GM19372 (cell line): ENCODE data around the gene PLCG2.

ENCODE experiments used
- ATAC-seq: cut with Tn5 transposase; IDR thresholded peaks from one replicate; pipeline ENCODE4 v1.9.1; 2021; ENCODE audit warnings: mild to moderate bottlenecking, low read depth, moderate library complexity; ENCODE audit not compliant: unreplicated experiment

The PLCG2 gene

GRCh38 chr16:81813648-81814047, 34.6 kb downstream of the PLCG2 start:
- no peak for ATAC-seq

DNA sequence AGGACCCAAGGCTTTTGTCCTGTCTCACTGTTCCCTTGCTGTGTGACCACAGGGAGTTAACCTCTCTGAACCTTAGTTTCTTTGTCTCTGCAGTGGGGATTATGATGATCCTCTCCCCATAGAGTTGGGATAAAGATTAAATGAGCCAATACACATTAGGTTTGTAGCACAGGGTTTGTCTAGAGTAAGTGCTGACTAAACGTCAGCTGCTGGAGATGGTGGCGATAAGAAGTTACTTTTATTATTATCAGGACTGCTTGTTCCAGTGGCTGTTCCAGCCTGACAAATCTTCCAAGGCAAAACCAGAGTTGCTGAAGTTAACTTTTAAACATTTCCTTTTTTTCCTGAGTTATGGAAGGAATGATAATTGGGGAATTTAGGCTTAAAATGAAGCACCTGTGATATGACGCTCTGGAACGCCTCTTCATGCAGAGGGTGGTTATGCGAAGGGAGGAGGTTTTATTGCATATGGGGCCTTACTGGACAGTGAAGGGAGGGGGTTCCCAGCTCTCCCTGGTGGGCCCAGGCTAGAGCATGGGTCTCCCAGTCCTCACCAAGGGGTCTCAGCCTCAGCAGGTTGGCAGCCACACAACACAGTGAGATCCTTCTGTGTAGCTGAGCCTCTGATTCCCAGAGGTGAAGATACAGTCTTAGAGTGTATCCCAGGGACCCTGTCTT, 35.8 kb downstream of the PLCG2 start:
- ATAC-seq, result no peak

GRCh38 chr16:81815429-81815766, 36.3 kb downstream of the PLCG2 start:
- no peak for ATAC-seq

DNA sequence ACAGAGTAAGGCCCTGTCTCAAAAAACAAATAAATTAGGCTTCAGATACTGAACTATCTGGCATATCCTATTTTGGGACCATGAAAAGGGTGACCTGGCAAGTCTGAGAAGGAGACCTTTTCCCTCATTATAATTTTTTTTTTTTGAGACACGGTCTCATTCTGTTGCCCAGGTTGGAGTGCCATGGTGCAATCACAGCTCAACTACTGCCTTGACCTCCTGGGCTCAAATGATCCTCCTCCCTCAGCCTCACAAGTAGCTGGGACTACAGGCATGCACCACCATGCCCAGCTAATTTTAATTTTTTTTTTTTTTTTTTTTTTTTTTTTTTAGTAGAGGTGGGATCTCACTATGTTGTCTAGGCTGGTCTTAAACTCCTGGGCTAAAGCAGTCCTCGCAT, 37.3 kb downstream of the PLCG2 start:
- ATAC-seq, result no peak

DNA sequence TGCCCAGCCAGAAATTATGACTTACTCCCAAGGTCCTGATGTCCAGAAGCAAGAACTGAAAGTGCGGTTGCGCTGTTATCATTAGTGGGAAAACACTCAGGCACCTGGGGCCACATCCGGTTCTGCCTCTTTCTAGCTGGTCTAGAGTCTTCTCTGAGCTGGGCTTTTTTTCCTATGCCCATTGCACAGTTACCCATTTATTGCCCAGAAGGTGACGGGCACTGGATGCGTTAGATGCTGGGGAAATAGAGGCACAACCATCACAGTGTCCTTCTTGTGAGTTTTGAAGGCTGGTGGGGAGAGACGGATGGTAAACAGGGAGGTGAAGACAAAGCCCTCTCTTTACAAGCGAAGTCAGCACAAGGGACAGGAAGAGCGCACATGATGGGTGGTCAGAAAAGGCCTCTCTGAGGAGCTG, 37.7 kb downstream of the PLCG2 start:
- ATAC-seq, result no peak

- ATAC-seq, result no peak
Observed at GRCh38 chr16:81817296-81817695, 38.2 kb downstream of the PLCG2 start.

- ATAC-seq, result peak; percentile 34
Observed at GRCh38 chr16:81817789-81818567, 38.9 kb downstream of the PLCG2 start.

DNA sequence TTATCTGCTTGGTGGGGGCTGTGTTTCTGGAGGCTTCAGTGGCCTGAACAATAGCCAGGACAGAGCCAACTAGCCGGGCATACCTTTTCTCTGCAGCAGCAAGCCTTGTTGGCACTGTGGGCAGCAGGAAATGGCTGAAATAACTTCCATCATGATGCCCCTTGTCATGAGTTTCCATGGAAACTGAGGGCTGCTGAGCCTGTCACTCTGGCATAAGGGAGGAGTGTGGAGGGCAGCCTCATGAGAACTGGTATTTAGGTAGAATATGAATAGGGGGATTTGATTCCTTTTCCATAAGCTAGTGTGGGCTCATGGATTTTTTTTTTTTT, 39.4 kb downstream of the PLCG2 start:
- no peak for ATAC-seq

- ATAC-seq, result no peak
Observed at GRCh38 chr16:81818905-81819304, 39.8 kb downstream of the PLCG2 start.

- ATAC-seq, result peak; percentile 49
Observed at GRCh38 chr16:81821436-81822128, 42.5 kb downstream of the PLCG2 start.

DNA sequence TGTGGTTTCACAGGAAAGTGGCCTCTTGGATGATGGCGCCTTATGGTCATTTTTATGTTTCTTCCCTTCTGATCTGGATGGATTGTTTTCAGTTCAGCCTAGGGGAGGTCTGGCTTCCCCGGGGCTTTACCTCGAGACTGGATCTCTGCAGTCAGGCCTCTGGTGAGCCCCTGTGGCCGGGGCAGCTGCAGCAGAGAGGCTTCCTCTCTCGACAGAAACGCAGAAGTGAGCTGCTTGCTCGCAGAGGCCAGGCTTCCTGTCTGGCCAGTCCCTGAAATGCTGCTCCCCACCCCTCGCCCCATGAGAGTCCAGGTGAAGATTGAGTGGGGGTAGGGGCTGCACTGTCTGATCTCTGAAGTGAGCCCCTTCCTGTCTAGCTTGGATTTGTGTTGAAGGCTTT, 44.0 kb downstream of the PLCG2 start:
- ATAC-seq, result peak; percentile 48

DNA sequence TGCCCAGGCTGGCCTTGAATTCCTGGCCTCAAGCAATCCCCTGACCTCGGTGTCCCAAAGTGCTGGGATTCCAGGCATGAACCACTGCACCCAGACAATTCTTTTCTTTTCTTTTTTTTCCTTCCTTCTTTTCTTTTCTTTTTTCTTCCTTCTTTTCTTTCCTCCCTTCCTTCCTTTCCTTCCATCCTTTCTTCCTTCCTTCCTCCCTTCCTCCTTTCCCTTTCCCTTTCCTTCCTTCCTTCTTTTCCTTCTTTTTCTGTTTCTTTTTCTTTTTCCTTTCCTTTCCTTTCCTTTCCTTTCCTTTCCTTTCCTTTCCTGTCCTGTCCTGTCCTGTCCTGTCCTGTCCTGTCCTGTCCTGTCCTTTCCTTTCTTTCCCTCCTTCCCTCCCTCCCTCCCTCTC, 44.6 kb downstream of the PLCG2 start:
- ATAC-seq, result no peak

- ATAC-seq, result no peak
Observed at GRCh38 chr16:81826523-81826922, 47.4 kb downstream of the PLCG2 start.

DNA sequence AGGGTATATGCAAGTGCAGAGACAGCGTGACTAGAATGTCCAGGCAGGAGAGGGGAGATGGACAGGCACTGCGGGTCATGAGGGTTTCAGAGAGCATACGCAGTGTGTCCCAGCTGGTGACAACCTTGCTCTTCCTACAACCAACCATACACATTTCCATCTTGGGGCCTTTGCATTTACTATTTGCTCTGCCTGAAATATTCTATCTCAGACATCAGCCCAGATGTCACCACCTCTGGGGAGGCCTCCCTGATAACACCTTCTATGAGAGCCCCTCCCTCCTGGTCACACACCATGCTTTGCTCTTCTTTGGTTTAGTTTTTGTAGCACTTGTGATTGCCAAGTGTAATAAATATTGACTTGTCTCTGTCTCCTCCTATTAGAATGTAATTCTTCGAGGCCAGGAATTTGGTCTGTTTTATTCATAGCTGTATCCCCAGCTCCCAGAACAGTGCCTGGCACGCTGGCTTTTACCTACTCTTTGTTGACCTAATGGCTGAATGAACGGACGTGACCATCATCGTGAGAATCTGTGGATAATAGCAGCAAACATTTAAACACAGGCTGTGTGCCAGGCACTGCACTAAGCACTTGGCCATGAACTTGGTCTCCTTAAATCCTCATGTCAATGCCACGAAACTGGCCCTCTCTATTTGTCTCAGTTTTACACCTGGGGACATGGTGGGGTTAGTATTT, 51.9 kb downstream of the PLCG2 start:
- no peak for ATAC-seq

DNA sequence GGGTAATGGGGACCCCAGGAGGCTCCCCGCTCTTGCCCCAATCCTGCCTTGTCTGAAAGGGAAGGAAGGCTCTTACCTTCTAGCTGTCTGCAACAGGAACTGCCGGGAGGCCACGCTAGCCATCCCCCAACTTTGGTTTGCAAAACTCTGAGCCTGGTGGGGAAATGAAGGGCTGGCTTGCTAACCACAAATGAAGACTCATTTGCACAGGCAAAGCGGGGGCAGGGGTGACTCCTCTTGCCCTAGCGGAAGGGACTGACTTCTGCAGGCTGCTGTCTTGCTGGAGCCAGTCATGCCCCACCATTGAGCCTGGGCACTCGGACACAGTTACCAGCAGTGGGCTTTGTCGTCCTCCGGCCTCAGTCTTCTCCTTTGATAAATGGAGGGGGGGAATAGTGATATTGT, 52.6 kb downstream of the PLCG2 start:
- peak; percentile 71 for ATAC-seq

- ATAC-seq, result no peak
Observed at GRCh38 chr16:81832801-81833547, 53.9 kb downstream of the PLCG2 start.

- ATAC-seq, result no peak
Observed at GRCh38 chr16:81833751-81834150, 54.7 kb downstream of the PLCG2 start.

DNA sequence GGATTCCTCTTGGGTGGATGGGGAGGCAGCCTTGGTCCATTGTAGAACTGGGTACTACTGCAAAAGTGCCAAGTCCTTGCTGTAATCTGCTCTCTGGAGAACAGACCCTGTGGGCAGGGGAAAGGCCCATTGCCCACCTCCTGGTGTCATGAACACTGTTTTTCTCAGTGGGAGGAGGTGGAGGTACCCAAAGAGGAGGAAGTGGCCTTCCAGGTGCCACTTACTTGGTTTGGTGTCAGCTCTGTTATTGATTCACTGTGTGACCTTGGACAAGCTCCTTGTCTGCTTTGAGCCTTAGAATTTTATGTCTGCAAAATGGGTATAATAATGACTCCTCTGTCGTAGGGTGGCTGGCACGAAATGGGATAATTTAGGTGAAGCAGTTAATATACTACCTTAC, 55.8 kb downstream of the PLCG2 start:
- ATAC-seq, result no peak

GRCh38 chr16:81836279-81837054, 57.4 kb downstream of the PLCG2 start:
- peak; percentile 73 for ATAC-seq

- peak; percentile 6 for ATAC-seq
Observed at GRCh38 chr16:81837312-81837751, 58.2 kb downstream of the PLCG2 start.
